ENCODE results near the gene MAP4K3.
"Not testable (repeated sequence)": the region's sequence is repeated elsewhere in the genome, so short reads cannot be mapped to it uniquely, and the experiment has no call there.

MAP4K3 gene

DNA sequence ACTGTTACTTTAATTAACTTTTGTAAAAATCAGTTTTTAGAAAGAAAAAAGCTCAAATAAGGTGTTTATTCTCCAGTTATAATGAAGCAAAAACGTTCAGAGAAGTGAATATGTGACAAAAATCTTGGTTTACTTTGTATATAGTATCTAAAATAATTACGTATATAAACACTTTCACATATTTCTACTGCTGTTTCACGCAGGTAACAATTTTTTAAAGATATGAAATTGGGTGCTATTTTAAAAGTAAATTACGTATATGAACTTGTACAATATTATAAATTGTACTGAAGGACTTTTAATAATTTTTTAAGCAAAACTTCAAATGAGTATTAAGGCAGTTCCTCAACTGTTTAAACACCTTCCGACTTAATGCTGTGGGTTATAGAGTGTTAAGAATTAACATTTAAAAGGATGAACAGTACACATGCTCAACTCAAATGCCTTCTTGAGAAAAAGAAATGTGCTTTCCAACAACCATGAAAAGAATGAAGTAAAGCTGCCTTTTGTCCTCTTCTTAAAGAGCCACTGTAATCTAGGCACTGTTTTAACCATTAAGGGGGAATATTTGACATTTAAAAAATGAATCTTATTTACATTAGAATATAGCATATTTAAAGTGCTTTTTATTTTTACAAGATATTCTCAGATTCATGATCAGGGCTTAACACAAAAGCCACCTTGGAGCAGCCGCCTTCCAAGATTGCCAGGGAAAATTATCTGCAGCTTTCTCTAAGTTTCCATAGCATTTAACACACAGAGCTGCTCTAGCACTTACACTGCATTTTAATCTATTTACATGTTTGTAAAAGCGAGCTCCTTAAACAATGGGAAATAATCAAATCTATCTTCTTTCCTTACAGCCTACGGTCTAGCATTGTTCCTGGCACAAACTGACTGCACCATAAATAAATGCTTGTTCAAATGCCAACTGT is 136.8 kb downstream of the MAP4K3 start:
- no peak for DNase-seq

GRCh38 chr2:39290433-39290832 is 146.7 kb downstream of the MAP4K3 start:
- no peak for DNase-seq

DNA sequence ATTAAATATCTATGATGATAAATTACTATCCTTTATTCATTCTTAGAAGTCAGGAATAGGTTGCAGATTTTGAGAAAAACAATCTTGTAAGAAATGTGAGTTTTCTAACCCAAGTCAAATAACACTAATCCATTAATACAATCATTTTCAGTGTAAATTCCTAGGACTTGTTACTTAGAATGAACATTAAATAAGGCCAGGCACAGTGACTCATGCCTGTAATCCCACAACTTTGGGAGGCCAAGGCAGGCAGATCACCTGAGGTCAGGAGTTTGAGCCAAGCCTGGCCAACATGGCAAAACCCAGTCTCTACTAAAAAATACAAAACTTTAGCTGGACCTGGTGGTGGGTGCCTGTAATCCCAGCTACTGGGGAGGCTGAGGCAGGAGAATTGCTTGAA is 147.5 kb downstream of the MAP4K3 start:
- no peak for DNase-seq

GRCh38 chr2:39283561-39283960 is 153.5 kb downstream of the MAP4K3 start:
- no peak for DNase-seq

- no peak for DNase-seq
Observed at GRCh38 chr2:39281391-39281790, 155.7 kb downstream of the MAP4K3 start.

DNA sequence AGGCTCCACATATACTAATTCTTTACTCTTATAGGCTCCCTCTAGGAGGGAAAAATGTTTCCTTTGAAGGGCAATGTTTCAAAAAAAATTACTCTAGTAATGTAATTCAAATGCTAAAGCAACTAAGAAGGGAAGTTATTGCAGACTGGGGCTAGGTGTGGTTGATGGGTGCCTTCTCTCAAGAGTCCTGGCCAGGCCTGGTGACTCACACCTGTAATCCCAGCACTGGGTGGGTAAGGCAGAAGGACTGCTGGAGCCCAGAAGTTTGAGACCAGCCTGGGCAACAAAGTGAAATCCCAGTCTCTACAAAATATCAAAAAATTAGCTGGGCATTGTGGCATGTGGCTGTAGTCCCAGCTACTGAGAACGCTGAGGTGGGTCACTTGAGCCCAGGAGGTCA is 162.1 kb downstream of the MAP4K3 start:
- DNase-seq = no peak

- no peak for DNase-seq
Observed at GRCh38 chr2:39269941-39270340, 167.1 kb downstream of the MAP4K3 start.

GRCh38 chr2:39266916-39267434 is 170.1 kb downstream of the MAP4K3 start:
- DNase-seq = no peak

GRCh38 chr2:39266139-39266805 is 170.8 kb downstream of the MAP4K3 start:
- no peak for DNase-seq

DNA sequence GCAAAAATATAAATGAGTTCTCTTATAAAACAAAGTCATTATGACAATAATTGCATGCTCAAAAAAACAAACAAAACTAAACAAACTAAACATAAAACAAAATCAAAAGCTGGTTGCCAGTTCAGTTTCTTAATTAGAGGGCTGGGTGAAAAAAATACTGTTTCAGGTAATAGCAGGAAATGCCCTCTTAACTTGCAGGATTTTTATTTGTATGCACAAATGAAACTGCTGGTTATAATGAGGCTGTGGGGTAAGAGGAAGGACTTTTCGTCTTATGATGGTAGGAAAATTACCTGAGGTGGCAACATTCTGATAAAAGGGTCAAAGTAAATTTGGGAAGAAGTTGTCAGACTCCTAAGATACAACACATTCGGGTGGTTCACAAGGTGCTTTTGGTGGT is 171.8 kb downstream of the MAP4K3 start:
- DNase-seq = peak; percentile 45

DNA sequence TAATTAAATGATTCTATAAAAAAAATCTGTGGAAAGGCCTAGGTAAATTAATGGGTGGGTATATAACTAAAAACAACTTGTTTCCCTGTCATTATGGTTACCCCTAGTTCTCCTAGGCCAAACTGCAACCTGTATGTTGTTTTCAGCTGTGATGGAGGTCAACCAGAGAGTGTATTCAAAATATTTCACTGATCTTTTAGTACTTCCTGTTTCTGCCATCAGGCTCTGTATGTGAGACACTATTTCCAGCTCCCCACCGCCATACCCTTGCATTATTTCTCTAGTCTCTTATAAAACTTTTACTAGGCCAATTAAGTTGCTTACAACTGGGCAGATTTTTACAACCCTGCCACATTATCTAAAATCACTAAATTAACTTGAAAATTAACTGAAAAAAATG is 172.4 kb downstream of the MAP4K3 start:
- DNase-seq = no peak

- DNase-seq = no peak
Observed at GRCh38 chr2:39260087-39260486, 177.0 kb downstream of the MAP4K3 start.

- no peak for DNase-seq
Observed at GRCh38 chr2:39256040-39256439, 181.0 kb downstream of the MAP4K3 start.

GRCh38 chr2:39252888-39253518 is 184.1 kb downstream of the MAP4K3 start:
- no peak for DNase-seq

- DNase-seq = no peak
Observed at GRCh38 chr2:39247512-39248043, 189.5 kb downstream of the MAP4K3 start.

DNA sequence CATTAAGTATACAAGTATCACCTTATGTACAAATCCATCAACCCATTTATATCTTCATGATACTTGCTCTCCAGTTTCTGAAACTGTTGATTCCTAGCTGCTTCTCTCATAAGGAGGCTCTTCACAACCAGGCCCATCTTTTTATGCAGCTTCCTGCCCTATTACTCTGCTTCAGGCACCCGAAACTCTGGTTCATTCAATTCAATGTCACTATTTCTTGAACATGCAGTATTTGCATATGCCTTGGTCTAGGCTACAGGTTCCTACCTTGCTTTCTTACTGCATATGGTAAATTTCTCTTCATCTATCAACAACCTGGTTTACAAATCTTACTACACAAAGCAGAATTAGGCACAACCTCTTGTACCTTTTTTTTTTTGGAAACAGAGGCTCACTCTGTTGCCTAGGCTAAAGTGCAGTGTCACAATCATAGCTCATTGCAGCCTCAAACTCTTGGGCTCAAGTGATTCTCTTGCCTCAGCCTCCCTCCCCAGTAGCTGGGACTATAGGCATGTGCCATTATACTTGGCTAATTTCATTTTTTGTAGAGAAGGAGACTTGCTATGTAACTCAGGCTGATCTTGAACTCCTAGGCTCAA is 190.6 kb downstream of the MAP4K3 start:
- DNase-seq = no peak

GRCh38 chr2:39244963-39245625 is 192.0 kb downstream of the MAP4K3 start:
- not testable (repeated sequence) for DNase-seq

DNA sequence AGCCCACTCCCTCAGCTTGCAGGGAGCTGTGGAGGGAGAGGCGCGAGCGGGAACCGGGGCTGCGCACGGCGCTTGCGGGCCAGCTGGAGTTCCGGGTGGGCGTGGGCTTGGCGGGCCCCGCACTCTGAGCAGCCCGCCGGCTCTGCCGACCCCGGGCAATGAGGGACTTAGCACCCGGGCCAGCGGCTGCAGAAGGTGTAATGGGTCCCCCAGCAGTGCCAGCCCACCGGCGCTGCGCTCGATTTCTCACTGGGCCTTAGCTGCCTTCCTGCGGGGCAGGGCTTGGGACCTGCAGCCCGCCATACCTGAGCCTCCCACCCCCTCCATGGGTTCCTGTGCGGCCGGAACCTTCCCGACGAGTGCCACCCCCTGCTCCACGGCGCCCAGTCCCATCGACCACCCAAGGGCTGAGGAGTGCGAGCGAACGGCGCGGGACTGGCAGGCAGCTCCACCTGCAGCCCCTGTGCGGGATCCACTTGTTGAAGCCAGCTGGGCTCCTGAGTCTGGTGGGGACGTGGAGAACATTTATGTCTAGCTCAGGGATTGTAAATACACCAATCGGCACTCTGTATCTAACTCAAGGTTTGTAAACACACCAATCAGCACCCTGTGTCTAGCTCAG is 192.7 kb downstream of the MAP4K3 start:
- not testable (repeated sequence) for DNase-seq

- peak; percentile 62 for DNase-seq
Observed at GRCh38 chr2:39243469-39244123, 193.5 kb downstream of the MAP4K3 start, which contains the start of gene CDKL4. Gene CDKL4 (minus strand): TSS chr2:39243970.

DNA sequence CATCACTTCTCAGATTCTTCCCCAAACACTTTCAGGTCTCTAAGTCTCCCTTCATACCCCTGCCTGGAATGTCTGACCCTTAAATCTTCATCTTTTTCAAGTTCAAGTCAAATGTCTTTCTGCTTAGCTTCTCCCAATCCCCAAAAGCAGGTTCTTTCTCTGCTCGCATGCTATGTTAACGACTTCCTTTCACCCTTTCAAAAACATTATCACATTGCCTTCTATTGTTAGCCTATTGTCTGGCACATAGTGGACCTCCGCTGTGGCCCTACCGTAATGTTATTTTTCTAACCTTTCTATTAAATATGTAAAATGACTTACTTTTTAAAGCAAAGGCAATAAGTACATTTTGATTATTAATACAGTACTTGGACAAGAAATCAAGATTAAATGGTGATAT is 195.5 kb downstream of the MAP4K3 start:
- no peak for DNase-seq

- DNase-seq = no peak
Observed at GRCh38 chr2:39240758-39241157, 196.3 kb downstream of the MAP4K3 start.
